Sigmoid colon (tissue), 7 donors: ENCODE measurements around the gene ZSWIM6. TPM values are rescaled to one million over a fixed set of nuclear protein-coding genes. Genes with fewer than 3 reads are reported as not detected.

Experiments
- DNase-seq: peaks from one replicate; pipeline ENCODE4 v3.0.0-alpha.2; 2019
- H3K27ac ChIP-seq, 4 donors: fragments of 200-600 bp; sonication (generic); one replicate each; pipeline ENCODE4 v1.5.1; 2016 to 2019; ENCODE audit warnings: mild to moderate bottlenecking in 1 of 4
- H3K27me3 ChIP-seq, 3 donors: fragments of 200-600 bp; sonication (generic); one replicate each; pipeline ENCODE4 v1.5.1; 2019; ENCODE audit warnings: mild to moderate bottlenecking in 1 of 3
- H3K36me3 ChIP-seq, 4 donors: fragments of 200-600 bp; sonication (generic); one replicate each; pipeline ENCODE4 v1.5.1; 2016 to 2019
- H3K4me1 ChIP-seq, 4 donors: fragments of 200-600 bp; sonication (generic); one replicate each; pipeline ENCODE4 v1.5.1; 2017 to 2019
- H3K4me3 ChIP-seq, 4 donors: fragments of 200-600 bp; sonication (generic); one replicate each; pipeline ENCODE4 v1.5.1; 2017 to 2019; ENCODE audit warnings: mild to moderate bottlenecking in 2 of 4, moderate library complexity in 1 of 4
- H3K9me3 ChIP-seq, 4 donors: fragments of 200-600 bp in 3 of 4; sonication (generic) in 3 of 4; one replicate each; pipeline versions ENCODE4 v1.5.1 to v1.6.1; 2013 to 2019
- EP300 ChIP-seq, 4 donors: sonication (generic); formaldehyde crosslinking; IDR thresholded peaks; one replicate each; pipeline ENCODE4 v1.6.1; 2017; ENCODE audit warnings: antibody characterized with exemption in 4 of 4
- POLR2A ChIP-seq, 2 donors: fragments of 450-650 bp; IDR thresholded peaks; one replicate each; pipeline ENCODE4 v1.6.1; 2016; ENCODE audit warnings: antibody characterized with exemption in 2 of 2, mild to moderate bottlenecking in 2 of 2, moderate library complexity in 2 of 2
- POLR2AphosphoS5 ChIP-seq, 4 donors: sonication (generic); formaldehyde crosslinking; IDR thresholded peaks; one replicate each; pipeline ENCODE4 v1.6.1; 2017; ENCODE audit warnings: antibody characterized with exemption in 4 of 4
- WGBS, 2 donors: extraction: QIAGEN DNeasy Blood & Tissue Kit; methylation state at CpG; one replicate each; pipeline ENCODE4 v1.1.7; 2013; 5-methylcytosine and 5-hydroxymethylcytosine counted together
- intact Hi-C: fragments of 100-400 bp; cut with DNase I; formaldehyde crosslinking; loops from one replicate; pipeline ENCODE4 v1.15.1; 2023
- polyA plus RNA-seq, 3 donors: library from polyadenylated mRNA; stranded (reverse); fragments of 200-250 nt; gene quantifications; one replicate each; pipeline ENCODE4 v1.2.3, GENCODE V29; 2013
- total RNA-seq, 4 donors: library from RNA; depleted of rRNA; stranded (reverse); fragments of >200 nt; gene quantifications; one replicate each; pipeline ENCODE4 v1.1.0, GENCODE V29; 2016
- TF ChIP-seq, protein P1 (sequence below), 4 experiments: fragments of 450-650 bp in 3 of 4; fragments of 200-600 bp in 1 of 4; IDR thresholded peaks; one replicate each; pipeline ENCODE4 v1.5.1; 2016 to 2019; ENCODE audit warnings: antibody characterized with exemption in 4 of 4, mild to moderate bottlenecking in 3 of 4, moderate library complexity in 2 of 4
- donor health status: healthy with polysubstance abuse.
- donor health status: Bipolar disorder and iron deficiency.
- donor health status: healthy.

The ZSWIM6 gene
- total and polyA plus RNA-seq, 7 donors: 4.2 to 17.7 (median 11.3) TPM

GRCh38 chr5:61435368-61435767, 103.3 kb downstream of the ZSWIM6 start:
- TF ChIP-seq POLR2AphosphoS5 (IDR thresholded peaks at IDR 0.05) (no peak), EP300 (IDR thresholded peaks at IDR 0.05) (no peak), POLR2A (IDR thresholded peaks at IDR 0.05) (no peak)
- TF ChIP-seq, protein P1, sequence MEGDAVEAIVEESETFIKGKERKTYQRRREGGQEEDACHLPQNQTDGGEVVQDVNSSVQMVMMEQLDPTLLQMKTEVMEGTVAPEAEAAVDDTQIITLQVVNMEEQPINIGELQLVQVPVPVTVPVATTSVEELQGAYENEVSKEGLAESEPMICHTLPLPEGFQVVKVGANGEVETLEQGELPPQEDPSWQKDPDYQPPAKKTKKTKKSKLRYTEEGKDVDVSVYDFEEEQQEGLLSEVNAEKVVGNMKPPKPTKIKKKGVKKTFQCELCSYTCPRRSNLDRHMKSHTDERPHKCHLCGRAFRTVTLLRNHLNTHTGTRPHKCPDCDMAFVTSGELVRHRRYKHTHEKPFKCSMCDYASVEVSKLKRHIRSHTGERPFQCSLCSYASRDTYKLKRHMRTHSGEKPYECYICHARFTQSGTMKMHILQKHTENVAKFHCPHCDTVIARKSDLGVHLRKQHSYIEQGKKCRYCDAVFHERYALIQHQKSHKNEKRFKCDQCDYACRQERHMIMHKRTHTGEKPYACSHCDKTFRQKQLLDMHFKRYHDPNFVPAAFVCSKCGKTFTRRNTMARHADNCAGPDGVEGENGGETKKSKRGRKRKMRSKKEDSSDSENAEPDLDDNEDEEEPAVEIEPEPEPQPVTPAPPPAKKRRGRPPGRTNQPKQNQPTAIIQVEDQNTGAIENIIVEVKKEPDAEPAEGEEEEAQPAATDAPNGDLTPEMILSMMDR (IDR thresholded peaks at IDR 0.05): no peak
- no peak overlapping the region for H3K4me3 ChIP-seq
- no peak overlapping the region for H3K27ac ChIP-seq
- no peaks in the 10 kb centered on the region for H3K9me3 ChIP-seq
- no peaks in the 10 kb centered on the region for H3K36me3 ChIP-seq
- H3K27me3 ChIP-seq: no peaks in the 10 kb centered on the region
- WGBS, 2 donors: 79 to 80% methylated on average over 2 of the region's 2 CpGs
- no peak for DNase-seq
- H3K4me1 ChIP-seq: peaks cover 0 to 56% (median 38%) of the 10 kb centered on the region in 4 donors
- intact Hi-C loops: no loop called here

DNA sequence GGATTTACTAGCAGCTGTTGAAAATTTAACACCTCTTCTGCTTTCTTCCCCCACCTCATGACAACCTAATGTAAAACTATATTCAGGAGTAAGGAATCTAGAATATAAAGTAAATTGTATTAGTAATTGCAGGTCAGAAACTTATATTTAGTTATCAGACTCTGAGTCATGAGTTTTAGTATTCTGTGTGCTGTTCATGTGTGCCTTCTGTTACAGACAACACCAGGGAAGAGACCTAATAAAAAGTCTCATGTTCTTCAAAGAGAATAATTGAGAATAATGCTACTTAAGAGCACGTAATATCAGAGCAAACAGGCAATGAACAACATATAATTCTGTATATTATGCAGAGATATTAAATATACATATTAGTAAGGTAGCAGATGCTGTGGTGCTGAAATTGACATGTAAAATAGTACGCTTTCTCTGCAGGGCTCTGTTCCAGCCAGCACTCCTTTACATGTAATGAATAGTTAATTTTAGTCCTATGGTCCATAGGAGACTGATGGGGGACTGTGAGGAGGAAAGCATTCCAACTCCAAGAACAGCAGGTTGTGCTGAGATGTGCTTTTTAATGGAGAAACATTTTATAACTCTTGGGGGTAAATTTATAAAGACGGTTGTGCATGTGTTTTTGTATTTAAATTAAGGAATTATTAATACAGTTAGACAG, 106.4 kb downstream of the ZSWIM6 start:
- Histone ChIP-seq H3K9me3 (peaks cover 0 to 12% (median 0%) of the 10 kb centered on the region in 4 donors), H3K4me3 (no peak overlapping the region), H3K4me1 (peaks cover 0 to 48% (median 29%) of the 10 kb centered on the region in 4 donors), H3K36me3 (no peaks in the 10 kb centered on the region), H3K27me3 (no peaks in the 10 kb centered on the region), H3K27ac (no peak overlapping the region)
- intact Hi-C loops: no loop called here
- DNase-seq: no peak
- 90 to 93% methylated on average over 3 of the region's 3 CpGs for WGBS, 2 donors
- TF ChIP-seq POLR2AphosphoS5 (IDR thresholded peaks at IDR 0.05) (no peak), EP300 (IDR thresholded peaks at IDR 0.05) (no peak), POLR2A (IDR thresholded peaks at IDR 0.05) (no peak)
- TF ChIP-seq, protein P1 (IDR thresholded peaks at IDR 0.05): no peak

DNA sequence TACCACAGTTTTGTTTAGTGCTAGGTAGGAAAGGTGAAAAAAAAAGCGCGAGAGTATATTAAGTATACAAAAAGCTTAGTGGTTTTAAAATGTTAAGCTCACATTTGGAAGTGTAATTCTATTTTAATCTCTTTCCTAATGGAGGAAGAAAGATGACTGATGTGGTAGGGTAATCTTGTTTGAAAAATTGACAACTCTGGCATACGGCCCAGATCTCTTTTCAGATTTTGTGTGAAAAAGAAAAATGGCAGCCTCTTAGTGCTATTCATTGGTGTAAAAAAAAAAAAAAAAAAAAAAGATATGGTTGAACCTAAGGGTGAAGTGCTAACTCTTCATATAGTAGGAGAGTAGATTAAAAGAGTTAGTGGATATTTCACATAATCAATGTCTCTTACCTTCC, 108.0 kb downstream of the ZSWIM6 start:
- H3K36me3 ChIP-seq: no peaks in the 10 kb centered on the region
- H3K27ac ChIP-seq: no peak overlapping the region
- H3K27me3 ChIP-seq: no peaks in the 10 kb centered on the region
- DNase-seq: no peak
- TF ChIP-seq POLR2A (IDR thresholded peaks at IDR 0.05) (no peak), POLR2AphosphoS5 (IDR thresholded peaks at IDR 0.05) (no peak), EP300 (IDR thresholded peaks at IDR 0.05) (no peak)
- TF ChIP-seq, protein P1 (IDR thresholded peaks at IDR 0.05): no peak
- peaks cover 0 to 12% (median 0%) of the 10 kb centered on the region in 4 donors for H3K9me3 ChIP-seq
- no peak overlapping the region for H3K4me3 ChIP-seq
- intact Hi-C loops: no loop called here
- peaks cover 0 to 51% (median 29%) of the 10 kb centered on the region in 4 donors for H3K4me1 ChIP-seq
- WGBS, 2 donors: 94% methylated on average over 3 of the region's 3 CpGs

GRCh38 chr5:61440596-61440995, 108.5 kb downstream of the ZSWIM6 start:
- 63 to 78% methylated on average over 3 of the region's 3 CpGs for WGBS, 2 donors
- intact Hi-C loops: no loop called here
- peaks cover 0 to 46% (median 25%) of the 10 kb centered on the region in 4 donors for H3K4me1 ChIP-seq
- no peak for DNase-seq
- peaks cover 0 to 12% (median 0%) of the 10 kb centered on the region in 4 donors for H3K9me3 ChIP-seq
- no peak overlapping the region for H3K27ac ChIP-seq
- no peaks in the 10 kb centered on the region for H3K27me3 ChIP-seq
- no peak overlapping the region for H3K4me3 ChIP-seq
- H3K36me3 ChIP-seq: no peaks in the 10 kb centered on the region
- TF ChIP-seq POLR2AphosphoS5 (IDR thresholded peaks at IDR 0.05) (no peak), POLR2A (IDR thresholded peaks at IDR 0.05) (no peak), EP300 (IDR thresholded peaks at IDR 0.05) (no peak)
- TF ChIP-seq, protein P1 (IDR thresholded peaks at IDR 0.05): no peak
